B cell (primary cell): ENCODE results near the gene VAPB.
A peak's percentile ranks its signal among the peaks of the same experiment; 100 is the strongest.

Experiments used
- EZH2 ChIP-seq: IDR thresholded peaks from 2 replicates; pipeline ENCODE4 v1.6.1; 2012; ENCODE audit warnings: borderline replicate concordance, low read depth, mild to moderate bottlenecking, moderate library complexity, low read length; ENCODE audit not compliant: insufficient read depth, poor library complexity, severe bottlenecking
- TF ChIP-seq, protein P1 (sequence below): fragments of 200-600 bp; IDR thresholded peaks from one replicate; pipeline ENCODE4 v1.8.0; 2022; ENCODE audit warnings: antibody characterized with exemption, mild to moderate bottlenecking

DNA sequence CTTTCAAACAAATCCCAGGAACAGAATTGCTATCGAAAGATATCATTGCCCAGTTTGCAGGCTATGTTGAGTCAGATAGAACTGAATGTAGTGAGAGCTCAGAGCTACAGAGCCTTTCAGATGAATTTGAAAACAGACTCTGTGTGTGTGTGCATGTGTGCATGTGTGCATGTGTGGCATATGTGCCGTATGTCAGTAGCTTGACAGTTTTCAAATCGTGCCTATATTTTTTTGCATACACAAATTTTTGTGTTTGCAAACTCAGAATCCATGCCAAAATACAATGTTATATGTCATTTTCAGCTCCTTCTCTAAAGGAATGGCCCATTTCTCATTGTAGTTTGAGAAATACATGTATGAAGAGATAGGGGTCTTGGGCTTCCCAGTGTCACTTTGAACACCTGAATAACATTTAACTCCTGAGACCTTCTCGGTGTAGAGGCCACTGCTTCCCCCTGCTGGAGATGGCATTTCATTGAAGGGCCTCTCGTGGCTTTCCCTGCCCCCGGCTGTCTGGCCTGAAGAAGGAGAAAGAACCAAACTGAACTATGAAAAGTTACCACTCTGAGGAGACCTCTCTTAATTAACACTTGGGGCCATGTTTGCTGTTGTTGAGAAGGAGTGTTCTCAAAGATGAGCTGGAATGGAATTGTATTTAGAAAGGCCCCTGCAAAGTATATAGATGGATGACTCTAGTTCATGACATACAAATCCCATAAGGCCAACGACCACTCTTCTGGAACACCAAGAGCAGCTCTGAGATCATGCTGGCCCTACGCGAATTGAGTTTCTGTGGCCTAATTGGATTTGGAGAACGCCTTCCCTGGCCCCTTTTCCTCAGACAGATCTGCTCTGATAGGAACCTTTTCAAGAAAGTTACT, 58.7 kb downstream of the VAPB start:
- TF ChIP-seq, protein P1, sequence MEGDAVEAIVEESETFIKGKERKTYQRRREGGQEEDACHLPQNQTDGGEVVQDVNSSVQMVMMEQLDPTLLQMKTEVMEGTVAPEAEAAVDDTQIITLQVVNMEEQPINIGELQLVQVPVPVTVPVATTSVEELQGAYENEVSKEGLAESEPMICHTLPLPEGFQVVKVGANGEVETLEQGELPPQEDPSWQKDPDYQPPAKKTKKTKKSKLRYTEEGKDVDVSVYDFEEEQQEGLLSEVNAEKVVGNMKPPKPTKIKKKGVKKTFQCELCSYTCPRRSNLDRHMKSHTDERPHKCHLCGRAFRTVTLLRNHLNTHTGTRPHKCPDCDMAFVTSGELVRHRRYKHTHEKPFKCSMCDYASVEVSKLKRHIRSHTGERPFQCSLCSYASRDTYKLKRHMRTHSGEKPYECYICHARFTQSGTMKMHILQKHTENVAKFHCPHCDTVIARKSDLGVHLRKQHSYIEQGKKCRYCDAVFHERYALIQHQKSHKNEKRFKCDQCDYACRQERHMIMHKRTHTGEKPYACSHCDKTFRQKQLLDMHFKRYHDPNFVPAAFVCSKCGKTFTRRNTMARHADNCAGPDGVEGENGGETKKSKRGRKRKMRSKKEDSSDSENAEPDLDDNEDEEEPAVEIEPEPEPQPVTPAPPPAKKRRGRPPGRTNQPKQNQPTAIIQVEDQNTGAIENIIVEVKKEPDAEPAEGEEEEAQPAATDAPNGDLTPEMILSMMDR, result peak; percentile 62
- TF ChIP-seq EZH2, result no peak
